PC-3 (cell line): Measurements from ENCODE around the gene KMT2E. TPM values are rescaled to one million over a fixed set of nuclear protein-coding genes. Genes with fewer than 3 reads are reported as not detected.
"Not testable (repeated sequence)": the region's sequence is repeated elsewhere in the genome, so short reads cannot be mapped to it uniquely, and the experiment has no call there.

Source experiments
- ATAC-seq: fragments of 200-7000 bp; cut with Tn5 transposase; 2 replicates; pipeline ENCODE4 v1.9.1; 2020; ENCODE audit warnings: mild to moderate bottlenecking, moderate library complexity
- BruUV-seq: library from RNA; stranded (reverse); fragments of 400-500 nt; replicated peaks from 2 replicates; lab custom pipeline; 2021; lab: Mats Ljungman, UMichigan
- CTCF ChIA-PET: fragments of 300-600 bp; sonication (Branson Sonifier 250); formaldehyde crosslinking; loops from one replicate; lab custom pipeline; 2022; ENCODE audit warnings: antibody characterized with exemption; lab: Charles Lee
- POLR2A ChIA-PET: fragments of 300-600 bp; sonication (Branson Sonifier 250); formaldehyde crosslinking; loops from one replicate; lab custom pipeline; 2022; ENCODE audit warnings: antibody characterized with exemption; ENCODE audit not compliant: unreplicated experiment; lab: Charles Lee
- DNase-seq: peaks from one replicate; pipeline ENCODE4 v3.0.0-alpha.2; 2015
- H2AFZ ChIP-seq: fragments of 300-600 bp; sonication (generic); 2 replicates; pipeline ENCODE4 v1.6.0; 2016; ENCODE audit warnings: antibody characterized with exemption, low read length
- H3F3A ChIP-seq: fragments of 300-600 bp; sonication (generic); one replicate; pipeline ENCODE4 v1.6.0; 2017; ENCODE audit warnings: antibody characterized with exemption, low read length, control low read depth, mild to moderate bottlenecking; ENCODE audit not compliant: unreplicated experiment
- H3K27ac ChIP-seq: fragments of 300-600 bp; sonication (generic); 2 replicates; pipeline ENCODE4 v1.5.1; 2016; ENCODE audit warnings: mild to moderate bottlenecking, low read length
- H3K27me3 ChIP-seq: fragments of 300-600 bp; sonication (generic); 2 replicates; pipeline ENCODE4 v1.6.1; 2016; ENCODE audit warnings: low read length, mixed read lengths
- H3K36me3 ChIP-seq: fragments of 300-600 bp; sonication (generic); 2 replicates; pipeline ENCODE4 v1.6.1; 2016; ENCODE audit warnings: low read depth, mixed run types, low read length, mixed read lengths
- H3K4me1 ChIP-seq: fragments of 300-600 bp; sonication (generic); 2 replicates; pipeline ENCODE4 v1.5.1; 2016; ENCODE audit warnings: low read length; ENCODE audit not compliant: insufficient read depth
- H3K4me2 ChIP-seq: fragments of 300-600 bp; sonication (generic); 2 replicates; pipeline ENCODE4 v1.6.0; 2016; ENCODE audit warnings: low read length
- H3K4me3 ChIP-seq: fragments of 300-600 bp; sonication (generic); 2 replicates; pipeline ENCODE4 v1.5.1; 2016; ENCODE audit warnings: mild to moderate bottlenecking, low read length, mixed read lengths
- H3K79me2 ChIP-seq: fragments of 300-600 bp; sonication (generic); 2 replicates; pipeline ENCODE4 v1.6.1; 2017; ENCODE audit warnings: low read length, mixed read lengths
- H3K9ac ChIP-seq: fragments of 300-600 bp; sonication (generic); 2 replicates; pipeline ENCODE4 v1.6.0; 2016; ENCODE audit warnings: mild to moderate bottlenecking, low read length
- H3K9me2 ChIP-seq: fragments of 300-600 bp; sonication (generic); replicated peaks from 2 replicates; pipeline ENCODE4 v1.6.1; 2016; ENCODE audit warnings: mixed run types, low read length, mixed read lengths
- H3K9me3 ChIP-seq: fragments of 300-600 bp; sonication (generic); 2 replicates; pipeline ENCODE4 v1.6.1; 2016; ENCODE audit warnings: low read length, mixed read lengths
- H4K20me1 ChIP-seq: fragments of 300-600 bp; sonication (generic); 2 replicates; pipeline ENCODE4 v1.6.1; 2016; ENCODE audit warnings: low read length, mixed read lengths
- CTCF ChIP-seq: fragments of 300-600 bp; sonication (generic); conservative IDR thresholded peaks from 2 replicates; pipeline ENCODE4 v1.5.1; 2017; ENCODE audit warnings: antibody characterized with exemption, low read depth, mild to moderate bottlenecking, low read length
- EZH2 ChIP-seq: fragments of 300-600 bp; sonication (generic); IDR thresholded peaks from one replicate; pipeline ENCODE4 v1.6.1; 2017; ENCODE audit warnings: antibody characterized with exemption, mild to moderate bottlenecking, low read length; ENCODE audit not compliant: unreplicated experiment
- EZH2phosphoT487 ChIP-seq: fragments of 300-600 bp; sonication (generic); IDR thresholded peaks from 2 replicates; pipeline ENCODE4 v1.6.1; 2018; ENCODE audit warnings: mild to moderate bottlenecking, antibody characterized with exemption, low read length, borderline replicate concordance
- intact Hi-C: fragments of 100-400 bp; cut with micrococcal nuclease; formaldehyde crosslinking; loops from 2 replicates; pipeline ENCODE4 v1.9.0; 2023
- total RNA-seq: library from RNA; depleted of rRNA; stranded (reverse); fragments of >200 nt; gene quantifications from 2 replicates; pipeline ENCODE4 v1.2.3, GENCODE V29; 2014

KMT2E gene
- total RNA-seq, 1 experiment from 2014 or later, result 21.8 TPM

DNA sequence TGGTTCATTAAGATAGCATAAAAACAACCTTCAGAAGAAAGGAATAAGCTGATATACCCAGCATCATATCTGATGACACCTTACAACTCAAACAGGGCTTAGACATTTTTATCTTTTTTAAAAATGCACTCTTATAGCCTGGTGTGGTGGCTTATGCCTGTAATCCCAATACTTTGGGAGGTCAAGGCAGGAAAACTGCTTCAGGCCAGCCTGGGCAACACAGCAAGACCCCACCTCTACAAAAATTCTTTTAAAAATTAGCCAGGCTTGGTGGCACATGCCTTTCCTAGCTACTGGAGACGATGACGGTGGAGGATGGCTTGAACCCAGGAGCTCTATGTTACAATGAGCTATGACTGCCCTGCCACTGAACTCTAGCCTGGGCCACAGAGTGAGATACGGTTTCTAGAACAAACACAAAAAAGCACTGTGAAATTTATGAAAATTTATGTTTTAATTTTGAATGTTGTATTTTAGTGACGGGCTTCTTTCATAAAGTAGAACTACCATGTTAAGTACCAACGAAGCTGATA, 12.3 kb upstream of the KMT2E start:
- Histone ChIP-seq H3K4me2 (no peak overlapping the region), H4K20me1 (peaks cover 65% of the 10 kb centered on the region), H3K27ac (no peak overlapping the region), H3K79me2 (no peaks in the 10 kb centered on the region; the same call in none of the 2 replicates), H3K9ac (no peak overlapping the region), H2AFZ (no peak overlapping the region), H3K4me1 (peaks cover 35% of the 10 kb centered on the region), H3K4me3 (no peak overlapping the region), H3K36me3 (peaks cover 5% of the 10 kb centered on the region), H3K9me3 (no peaks in the 10 kb centered on the region), H3K9me2 (no peaks in the 10 kb centered on the region), H3K27me3 (no peaks in the 10 kb centered on the region), H3F3A (no peaks in the 10 kb centered on the region)
- no TSS peak for BruUV-seq
- ATAC-seq (no peak), DNase-seq (no peak)
- ChIA-PET CTCF (no interaction called here), POLR2A (no interaction called here)
- intact Hi-C loops, result loop anchor here (2.0 kb wide), 1 partner anchor 17 kb away; no protein-coding TSS in a partner anchor
- TF ChIP-seq EZH2phosphoT487, result no peak
- TF ChIP-seq CTCF, result no peak
- TF ChIP-seq EZH2, result no peak

DNA sequence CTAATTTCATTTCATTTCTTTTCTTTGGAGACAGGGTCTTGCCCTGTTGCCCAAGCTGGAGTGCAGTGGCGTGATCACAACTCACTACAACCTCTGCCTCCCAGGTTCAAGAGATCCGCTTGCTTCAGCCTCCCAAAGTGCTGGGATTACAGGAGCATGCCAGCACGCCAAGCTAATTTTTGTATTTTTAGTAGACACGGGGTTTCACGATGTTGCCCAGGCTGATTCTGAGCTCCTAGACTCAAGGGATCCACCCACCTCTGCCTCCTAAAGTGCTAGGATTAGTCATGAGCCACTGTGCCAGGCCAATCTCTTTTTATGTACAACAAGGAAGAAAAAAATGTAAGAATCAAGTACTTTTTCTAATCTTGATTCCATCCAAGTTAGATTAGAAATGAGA, 10.7 kb upstream of the KMT2E start:
- H3K4me1 ChIP-seq, result peaks cover 41% of the 10 kb centered on the region
- H3K4me3 ChIP-seq, result peak overlapping the region; percentile 25; the same call in 1 of the 2 replicates
- no peaks in the 10 kb centered on the region for H3K27me3 ChIP-seq
- H3K4me2 ChIP-seq, result peak overlapping the region; percentile 47
- no peaks in the 10 kb centered on the region for H3K9me3 ChIP-seq
- intact Hi-C loops, result loop anchor here (2.0 kb wide), 1 partner anchor 18 kb away; no protein-coding TSS in a partner anchor
- no peaks in the 10 kb centered on the region; the same call in none of the 2 replicates for H3K79me2 ChIP-seq
- TF ChIP-seq EZH2phosphoT487, result no peak
- no peak for TF ChIP-seq EZH2
- TF ChIP-seq CTCF, result no peak
- DNase-seq (peak; percentile 63), ATAC-seq (peak; percentile 87)
- H4K20me1 ChIP-seq, result peaks cover 61% of the 10 kb centered on the region
- no peaks in the 10 kb centered on the region for H3K9me2 ChIP-seq
- H3K27ac ChIP-seq, result 0 out of 2 replicates have a peak overlapping the region, but pooled peaks have one; percentile 3
- no peaks in the 10 kb centered on the region for H3F3A ChIP-seq
- BruUV-seq, result no TSS peak
- H3K36me3 ChIP-seq, result peaks cover 5% of the 10 kb centered on the region
- H3K9ac ChIP-seq, result no peak overlapping the region
- no peak overlapping the region for H2AFZ ChIP-seq
- POLR2A ChIA-PET, result no interaction called here
- CTCF ChIA-PET, result no interaction called here

DNA sequence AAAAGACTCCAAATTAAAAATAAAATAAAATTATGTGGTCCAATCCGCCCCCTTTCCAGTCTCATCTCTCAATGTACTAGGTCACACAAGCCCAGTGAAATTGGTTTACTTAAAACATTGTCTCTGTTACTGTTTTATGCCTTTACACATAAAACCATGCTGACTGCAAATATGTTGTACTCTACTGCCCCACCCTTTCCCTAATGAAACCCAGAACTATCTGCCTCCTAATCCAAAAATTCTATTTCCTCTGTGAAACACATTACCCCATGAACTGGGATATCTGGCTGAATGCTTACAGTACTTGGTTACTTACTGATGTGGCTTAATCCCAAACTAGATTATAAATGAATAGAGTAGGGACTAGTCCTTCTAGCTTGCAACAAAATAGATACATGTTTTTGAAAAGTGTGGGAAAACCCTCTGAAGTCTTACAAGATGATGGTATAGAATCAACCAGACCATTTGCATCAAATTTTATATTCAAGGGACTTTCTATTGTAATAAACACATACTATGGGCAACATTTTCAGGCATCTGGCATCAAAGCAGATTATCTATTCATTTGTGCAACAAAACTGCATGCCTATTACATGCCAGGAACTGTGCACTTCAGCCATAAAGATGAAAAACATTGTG, 10.0 kb upstream of the KMT2E start:
- ChIA-PET CTCF (interaction anchor here (0.6 kb wide), 1 partner anchor 61 kb away, joined by 3 read pairs; no protein-coding TSS in a partner anchor), POLR2A (no interaction called here)
- H3K4me2 ChIP-seq, result peak overlapping the region; percentile 47
- peaks cover 5% of the 10 kb centered on the region for H3K36me3 ChIP-seq
- peaks cover 45% of the 10 kb centered on the region for H3K4me1 ChIP-seq
- intact Hi-C loops, result loop anchor here (2.0 kb wide), 1 partner anchor 19 kb away; no protein-coding TSS in a partner anchor
- H3K9me3 ChIP-seq, result no peaks in the 10 kb centered on the region
- H3F3A ChIP-seq, result no peaks in the 10 kb centered on the region
- H3K9ac ChIP-seq, result no peak overlapping the region
- TF ChIP-seq CTCF, result no peak
- no peak for TF ChIP-seq EZH2
- no peak for TF ChIP-seq EZH2phosphoT487
- H4K20me1 ChIP-seq, result peaks cover 66% of the 10 kb centered on the region
- H3K27ac ChIP-seq, result 0 out of 2 replicates have a peak overlapping the region, but pooled peaks have one; percentile 3
- no peaks in the 10 kb centered on the region for H3K9me2 ChIP-seq
- H3K79me2 ChIP-seq, result no peaks in the 10 kb centered on the region; the same call in none of the 2 replicates
- BruUV-seq, result no TSS peak
- H3K27me3 ChIP-seq, result no peaks in the 10 kb centered on the region
- DNase-seq (no peak), ATAC-seq (peak; percentile 64)
- H2AFZ ChIP-seq, result no peak overlapping the region
- no peak overlapping the region for H3K4me3 ChIP-seq

DNA sequence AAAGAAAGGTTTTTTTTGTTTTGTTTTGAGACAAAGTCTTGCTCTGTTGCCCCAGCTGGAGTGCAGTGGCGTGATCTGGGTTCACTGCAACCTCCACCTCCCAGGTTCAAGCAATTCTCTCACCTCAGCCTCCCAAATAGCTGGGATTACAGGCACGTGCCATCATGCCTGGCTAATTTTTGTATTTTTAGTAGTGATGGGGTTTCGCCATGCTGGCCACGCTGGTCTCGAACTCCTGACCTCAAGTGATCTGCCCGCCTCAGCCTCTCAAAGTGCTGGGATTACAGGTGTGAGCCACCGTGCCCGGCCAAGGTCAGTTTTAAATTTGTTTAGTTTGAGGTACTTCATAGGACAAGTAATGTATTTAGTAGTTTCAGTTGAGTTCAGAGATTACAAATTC, 9.0 kb upstream of the KMT2E start:
- peaks cover 72% of the 10 kb centered on the region for H4K20me1 ChIP-seq
- ATAC-seq, BruUV-seq, intact Hi-C loops, POLR2A ChIA-PET, H3K4me3 ChIP-seq, DNase-seq, H3K9me2 ChIP-seq, H3K9ac ChIP-seq, H3F3A ChIP-seq, H3K4me2 ChIP-seq, H3K9me3 ChIP-seq, H3K27me3 ChIP-seq, H3K36me3 ChIP-seq, H3K27ac ChIP-seq, H2AFZ ChIP-seq, H3K79me2 ChIP-seq: not testable (repeated sequence)
- CTCF ChIA-PET, result interaction anchor here (0.5 kb wide), 1 partner anchor 87 kb away, joined by 3 read pairs; no protein-coding TSS in a partner anchor
- peaks cover 54% of the 10 kb centered on the region for H3K4me1 ChIP-seq
